Keratinocyte (primary cell): Measurements from ENCODE around the gene HADH.
"Not testable (repeated sequence)": the region's sequence is repeated elsewhere in the genome, so short reads cannot be mapped to it uniquely, and the experiment has no call there.

ENCODE experiments used
- CTCF ChIP-seq, 3 experiments: IDR thresholded peaks in 1 of 3; conservative IDR thresholded peaks in 1 of 3; optimal IDR thresholded peaks in 1 of 3; 2 replicates in 2 of 3; 3 replicates in 1 of 3; pipeline versions ENCODE3 to v1.5.1; 2011; ENCODE audit warnings: low read length in 3 of 3, mild to moderate bottlenecking in 3 of 3, moderate library complexity in 2 of 3, control low read depth in 1 of 3, inconsistent platforms in 1 of 3; ENCODE audit not compliant: insufficient read depth in 2 of 3; ENCODE audit errors: extremely low read depth in 1 of 3
- EZH2 ChIP-seq: IDR thresholded peaks from one replicate; pipeline ENCODE4 v1.6.1; 2012; ENCODE audit warnings: inconsistent platforms, mild to moderate bottlenecking, low read length, moderate library complexity

GRCh38 chr4:108050166-108051111 lies 60.8 kb downstream of the HADH start:
- TF ChIP-seq CTCF (optimal IDR thresholded peaks at IDR 0.05 in 1 of 3, IDR thresholded peaks at IDR 0.05 in 1 of 3, conservative IDR thresholded peaks at IDR 0.05 in 1 of 3; ENCODE audit: extremely low read depth in 1 of 3, insufficient read depth in 2 of 3, low read length in 3 of 3); EZH2: not testable (repeated sequence)
